DOHH2 (cell line): ENCODE measurements around the gene NUP98.

Experiments used
- H3F3A ChIP-seq: fragments of 200-600 bp; sonication (generic), shearing (Covaris generic); 2 replicates; pipeline ENCODE4 v1.6.0; 2016; ENCODE audit warnings: antibody characterized with exemption, mild to moderate bottlenecking; ENCODE audit not compliant: control insufficient read depth, insufficient read depth
- H3K27ac ChIP-seq: fragments of 200-600 bp; sonication (generic); 2 replicates; pipeline ENCODE4 v1.5.1; 2014; ENCODE audit warnings: low read depth, mild to moderate bottlenecking, low read length, moderate library complexity
- H3K27me3 ChIP-seq: fragments of 200-600 bp; sonication (generic); 2 replicates; pipeline ENCODE4 v1.6.1; 2014; ENCODE audit warnings: mild to moderate bottlenecking, low read length, mixed read lengths; ENCODE audit not compliant: control insufficient read depth
- H3K36me3 ChIP-seq: fragments of 200-600 bp; sonication (generic); 2 replicates; pipeline ENCODE4 v1.6.1; 2014; ENCODE audit warnings: mild to moderate bottlenecking, low read length, moderate library complexity, mixed read lengths; ENCODE audit not compliant: control insufficient read depth
- H3K4me1 ChIP-seq: fragments of 200-600 bp; sonication (generic); 2 replicates; pipeline ENCODE4 v1.6.1; 2014; ENCODE audit warnings: mild to moderate bottlenecking, low read length, mixed read lengths; ENCODE audit not compliant: control insufficient read depth
- H3K4me2 ChIP-seq: fragments of 200-600 bp; sonication (generic); 2 replicates; pipeline ENCODE4 v1.6.0; 2014; ENCODE audit warnings: mild to moderate bottlenecking, low read length, moderate library complexity
- H3K4me3 ChIP-seq: fragments of 200-600 bp; sonication (generic); 2 replicates; pipeline ENCODE4 v1.5.1; 2014; ENCODE audit warnings: mild to moderate bottlenecking, low read length, mixed read lengths
- H3K79me2 ChIP-seq: fragments of 200-600 bp; sonication (generic); 2 replicates; pipeline ENCODE4 v1.6.1; 2014; ENCODE audit warnings: mild to moderate bottlenecking, low read length, mixed read lengths; ENCODE audit not compliant: control insufficient read depth
- H3K9me2 ChIP-seq: fragments of 200-600 bp; sonication (generic); replicated peaks from 2 replicates; pipeline ENCODE4 v1.6.1; 2014; ENCODE audit warnings: mild to moderate bottlenecking, low read length, mixed read lengths; ENCODE audit not compliant: control insufficient read depth
- H3K9me3 ChIP-seq: fragments of 200-600 bp; sonication (generic); 2 replicates; pipeline ENCODE4 v1.6.1; 2014; ENCODE audit warnings: antibody characterized with exemption, low read length, mixed read lengths; ENCODE audit not compliant: control insufficient read depth, insufficient read depth
- H4K20me1 ChIP-seq: fragments of 200-600 bp; sonication (generic); 2 replicates; pipeline ENCODE4 v1.6.0; 2014; ENCODE audit warnings: low read depth, mild to moderate bottlenecking, antibody characterized with exemption, low read length, moderate library complexity; ENCODE audit not compliant: control insufficient read depth, insufficient read depth
- CTCF ChIP-seq: fragments of 200-600 bp; sonication (generic); IDR thresholded peaks from one replicate; pipeline ENCODE4 v1.5.1; 2014; ENCODE audit warnings: antibody characterized with exemption, mild to moderate bottlenecking, low read depth, low read length; ENCODE audit not compliant: poor library complexity, severe bottlenecking
- EZH2phosphoT487 ChIP-seq: fragments of 200-600 bp; sonication (generic); IDR thresholded peaks from 2 replicates; pipeline ENCODE4 v1.6.1; 2017; ENCODE audit warnings: borderline replicate concordance, mild to moderate bottlenecking, antibody characterized with exemption, low read length, moderate library complexity, mixed read lengths

NUP98 gene

GRCh38 chr11:3671334-3672254 lies 125.8 kb downstream of the NUP98 start, which contains the start of gene CHRNA10:
Gene CHRNA10 (minus strand): TSS chr11:3671384. CDS start chr11:3671312, 72 bp downstream.
- H3K9me2 ChIP-seq = no peaks in the 10 kb centered on the region
- no peaks in the 10 kb centered on the region for H3F3A ChIP-seq
- TF ChIP-seq EZH2phosphoT487 (no peak), CTCF (no peak)
- H3K27ac ChIP-seq = no peak within 1 kb of the TSS
- no peak within 1 kb of the TSS for H3K4me2 ChIP-seq
- H3K4me3 ChIP-seq = no peak within 1 kb of the TSS
- H3K4me1 ChIP-seq = no peaks in the 10 kb centered on the region
- H3K79me2 ChIP-seq = no peaks in the 10 kb centered on the region
- peaks cover 59% of the 10 kb centered on the region for H3K36me3 ChIP-seq
- H4K20me1 ChIP-seq = no peaks in the 10 kb centered on the region
- no peaks in the 10 kb centered on the region for H3K9me3 ChIP-seq
- no peaks in the 10 kb centered on the region for H3K27me3 ChIP-seq

DNA sequence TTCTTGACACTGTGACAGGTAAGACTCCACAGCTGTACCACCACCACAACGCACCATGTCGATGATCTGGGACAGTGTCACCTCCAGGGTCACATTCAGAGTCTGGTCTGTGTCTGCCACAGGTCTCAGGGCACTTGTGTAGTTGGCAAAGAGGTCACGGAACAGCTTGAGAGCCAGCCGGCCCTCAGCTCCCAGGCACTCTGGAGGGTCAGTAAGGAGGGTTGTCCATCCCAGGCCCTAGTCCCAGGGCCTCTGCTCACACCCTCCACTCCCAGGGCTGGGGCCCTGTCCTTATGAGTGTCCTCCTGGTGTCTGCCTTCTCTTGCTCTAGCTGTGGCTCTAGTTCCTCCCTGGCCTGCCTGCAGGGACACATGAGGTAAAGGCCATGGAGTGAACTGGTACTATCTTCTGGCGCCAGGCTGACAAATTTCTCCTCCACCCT lies 127.6 kb downstream of the NUP98 start:
- Histone ChIP-seq H3K4me3 (no peak overlapping the region), H3K4me2 (no peak overlapping the region), H3K4me1 (no peaks in the 10 kb centered on the region), H3K79me2 (no peaks in the 10 kb centered on the region), H3K27me3 (no peaks in the 10 kb centered on the region), H3K36me3 (peaks cover 54% of the 10 kb centered on the region), H3K9me2 (no peaks in the 10 kb centered on the region), H4K20me1 (no peaks in the 10 kb centered on the region), H3F3A (no peaks in the 10 kb centered on the region), H3K9me3 (no peaks in the 10 kb centered on the region), H3K27ac (no peak overlapping the region)
- TF ChIP-seq CTCF = no peak
- no peak for TF ChIP-seq EZH2phosphoT487

- H3K79me2 ChIP-seq = no peaks in the 10 kb centered on the region
- H3F3A ChIP-seq = no peaks in the 10 kb centered on the region
- no peak for TF ChIP-seq EZH2phosphoT487
- no peak for TF ChIP-seq CTCF
- no peaks in the 10 kb centered on the region for H3K27me3 ChIP-seq
- no peaks in the 10 kb centered on the region for H3K4me1 ChIP-seq
- H3K4me3 ChIP-seq = no peak overlapping the region
- H4K20me1 ChIP-seq = no peaks in the 10 kb centered on the region
- no peaks in the 10 kb centered on the region for H3K9me2 ChIP-seq
- peaks cover 48% of the 10 kb centered on the region for H3K36me3 ChIP-seq
- no peaks in the 10 kb centered on the region for H3K9me3 ChIP-seq
- no peak overlapping the region for H3K27ac ChIP-seq
- H3K4me2 ChIP-seq = no peak overlapping the region
Measured at GRCh38 chr11:3669128-3669527, 128.2 kb downstream of the NUP98 start.
